ENCODE results near the gene XIAP.

XIAP gene

DNA sequence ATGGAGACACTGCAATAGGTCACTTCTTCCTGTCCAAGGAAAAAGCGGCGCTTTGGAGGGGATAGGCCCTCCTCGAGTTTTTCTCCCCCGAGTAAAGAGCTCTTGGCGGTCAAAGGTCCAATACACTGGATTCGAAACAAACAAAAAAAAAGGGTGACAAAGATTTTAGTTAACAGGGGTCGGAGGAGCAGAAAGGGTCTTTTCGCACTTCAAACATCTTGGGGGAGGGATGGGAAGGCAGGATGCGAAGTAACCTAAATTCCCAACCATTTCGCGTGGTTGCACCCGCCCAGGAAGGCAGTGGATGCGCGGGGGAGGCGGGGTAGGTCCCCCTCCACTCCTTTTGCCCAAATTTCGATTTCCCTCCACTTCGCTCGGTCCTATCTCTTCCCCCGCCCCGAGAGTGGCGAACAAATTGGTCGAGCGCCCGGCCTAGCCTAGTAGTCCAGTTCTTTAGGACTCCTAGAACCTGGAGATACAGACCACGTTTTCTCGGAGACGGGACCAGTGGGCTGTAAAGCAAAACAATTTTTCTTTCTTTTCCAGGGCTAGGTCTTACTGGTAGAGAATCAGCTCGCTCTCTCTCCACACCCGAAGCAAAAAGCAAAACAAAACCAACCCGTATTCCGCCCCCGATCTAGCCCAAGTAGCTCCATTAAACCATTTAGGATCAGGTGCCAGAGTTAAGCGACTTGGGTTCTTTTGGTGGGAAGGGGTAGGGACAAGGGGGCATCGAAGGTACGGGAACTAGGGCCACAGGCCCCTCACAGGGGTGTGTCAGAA lies 99.6 kb downstream of the XIAP start:
- peak in 1 of 2 donors; percentile 4 for DNase-seq (ENCODE audit: low read depth in 1 of 2, low spot score in 1 of 2)

DNA sequence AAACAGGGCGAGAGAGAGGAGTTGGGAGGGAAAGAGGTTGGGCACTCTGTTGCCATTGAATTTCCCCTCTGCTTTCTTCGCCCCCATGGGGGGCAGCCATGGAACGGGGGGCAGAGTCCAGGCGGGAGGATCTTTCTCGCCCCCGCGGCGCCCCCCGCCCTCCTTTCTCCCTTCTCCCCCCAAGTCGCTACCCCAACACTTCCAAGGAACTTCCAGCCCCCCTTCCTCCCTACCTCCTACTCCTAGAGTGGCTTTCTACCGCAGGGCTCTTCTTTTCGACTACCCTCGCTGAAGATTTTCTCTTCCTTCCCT lies 101.1 kb downstream of the XIAP start:
- no peak for DNase-seq (ENCODE audit: low read depth in 1 of 2, low spot score in 1 of 2)

DNA sequence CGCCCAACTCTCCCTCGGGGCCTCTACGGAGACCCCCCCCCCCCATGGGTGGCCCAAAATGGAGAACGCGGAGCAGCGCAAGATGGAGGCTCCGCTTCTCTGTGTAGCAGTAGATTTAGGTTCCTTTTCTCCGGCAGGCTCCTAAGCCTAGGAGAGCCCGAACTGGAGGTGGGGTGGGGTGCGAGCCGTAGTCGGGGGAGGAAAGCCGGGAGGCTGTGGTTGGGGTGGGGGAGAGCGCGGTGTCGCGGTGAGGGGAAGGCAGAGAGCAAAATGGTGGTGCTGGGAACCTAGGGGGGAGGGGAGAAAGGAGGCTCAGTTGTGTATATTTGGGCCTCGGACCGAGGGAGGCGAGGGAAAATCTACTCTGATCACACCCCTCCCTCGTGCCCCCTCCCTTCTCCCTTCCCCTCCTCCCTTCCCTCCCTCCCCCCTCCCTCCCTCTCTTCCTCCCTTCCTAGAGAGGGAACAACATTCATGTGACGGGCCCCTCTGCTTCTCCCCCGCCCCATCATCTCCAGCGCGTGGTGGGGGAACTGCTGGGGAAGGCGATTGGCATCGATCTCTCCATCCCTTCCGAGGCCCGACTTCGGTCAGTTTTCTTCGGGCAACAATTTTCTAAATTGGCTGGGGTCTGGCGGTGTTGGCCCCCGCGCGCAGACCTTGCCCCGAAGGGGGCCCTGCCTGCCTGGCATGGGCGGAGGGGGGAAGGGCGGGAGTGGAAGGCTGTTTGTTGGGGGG lies 101.6 kb downstream of the XIAP start, which contains the start of gene STAG2:
Gene STAG2 (plus strand): TSS at position 439 of the 738 bp plus-strand sequence. CDS start 60,922 bp downstream, outside the sequence.
- DNase-seq (ENCODE audit: low read depth in 1 of 2, low spot score in 1 of 2), result peak; percentile 28 to 30

DNA sequence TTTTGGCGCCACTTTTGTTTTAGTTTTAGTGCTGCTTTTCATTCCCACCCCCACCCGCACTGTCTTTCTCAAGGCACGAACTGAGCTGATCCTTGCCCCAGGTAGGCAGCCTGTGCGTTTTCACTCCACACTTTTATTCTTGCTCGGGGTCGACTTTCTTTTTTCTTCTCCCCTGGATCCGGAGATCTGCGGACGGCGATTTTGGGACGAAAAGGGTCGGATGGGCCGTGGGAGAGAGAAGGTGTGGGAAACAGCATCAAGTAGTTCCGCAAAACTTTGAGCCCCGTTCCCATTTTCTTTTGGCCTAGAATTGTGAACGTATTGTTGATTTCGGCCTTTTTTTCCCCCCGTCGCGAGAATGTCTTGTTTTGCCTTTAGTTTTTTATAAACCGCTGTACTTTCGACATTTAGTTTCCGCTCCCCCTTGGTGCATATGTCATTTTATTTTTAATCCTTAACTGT lies 102.2 kb downstream of the XIAP start:
- no peak for DNase-seq (ENCODE audit: low read depth in 1 of 2, low spot score in 1 of 2)

DNA sequence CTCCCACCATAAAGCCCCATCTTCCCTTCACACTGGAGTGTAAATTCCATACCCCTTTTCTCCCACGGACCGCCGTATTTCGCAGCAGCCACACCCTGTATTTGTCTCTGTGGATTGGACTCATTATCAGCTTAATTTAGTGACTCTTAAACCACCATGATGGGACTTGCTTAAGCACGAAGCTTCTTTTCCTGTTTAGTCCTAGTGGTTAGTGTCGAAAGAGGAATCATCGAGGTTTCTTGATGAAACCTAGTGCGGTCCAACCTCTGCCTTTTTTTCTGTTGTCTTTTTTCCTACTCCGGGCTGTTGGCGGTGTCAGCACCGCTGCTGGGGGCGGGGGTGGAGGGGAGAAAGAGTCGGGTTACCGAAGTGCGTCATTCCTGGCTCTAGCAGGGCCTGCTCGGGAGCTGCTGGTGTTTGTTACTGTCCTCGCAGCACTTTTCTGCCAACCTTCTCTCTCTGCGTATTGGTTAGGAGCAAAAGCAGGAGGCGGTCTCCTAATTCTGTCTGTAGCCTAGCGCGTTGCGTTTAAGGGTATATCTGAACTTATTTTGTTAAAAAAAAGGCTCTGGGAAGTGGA lies 103.0 kb downstream of the XIAP start:
- peak; percentile 35 to 78 for DNase-seq (ENCODE audit: low read depth in 1 of 2, low spot score in 1 of 2)

All from activated CD4-positive, alpha-beta T cell treated with anti-CD3 and anti-CD28 coated beads, Interleukin-2, amount 50 U/mL, for 24 hours (primary cell).